ENCODE measurements around the gene SLC25A40.

Gene SLC25A40

GRCh38 chr7:87882151-87882937 is 6.2 kb upstream of the SLC25A40 start:
- TF ChIP-seq SIN3A (IDR thresholded peaks at IDR 0.05; ENCODE audit: borderline replicate concordance, insufficient read depth, low read length), result no peak
- TF ChIP-seq FOXP2 (optimal IDR thresholded peaks at IDR 0.05; ENCODE audit: borderline replicate concordance, extremely low read depth, extremely low read length, insufficient read depth), result no peak
- TF ChIP-seq REST (IDR thresholded peaks at IDR 0.05; ENCODE audit: insufficient read depth in 1 of 2, low read depth in 2 of 2, low read length in 2 of 2), result no peak
- no peak for TF ChIP-seq POLR2AphosphoS5 (IDR thresholded peaks at IDR 0.05; ENCODE audit: low read depth, low read length)
- no peak for TF ChIP-seq TAF1 (IDR thresholded peaks at IDR 0.05; ENCODE audit: borderline replicate concordance, insufficient read depth, low read length)

GRCh38 chr7:87878208-87878735 is 2.1 kb upstream of the SLC25A40 start:
- TF ChIP-seq REST (IDR thresholded peaks at IDR 0.05; ENCODE audit: insufficient read depth in 1 of 2, low read depth in 2 of 2, low read length in 2 of 2), result no peak
- no peak for TF ChIP-seq FOXP2 (optimal IDR thresholded peaks at IDR 0.05; ENCODE audit: borderline replicate concordance, extremely low read depth, extremely low read length, insufficient read depth)
- no peak for TF ChIP-seq TAF1 (IDR thresholded peaks at IDR 0.05; ENCODE audit: borderline replicate concordance, insufficient read depth, low read length)
- TF ChIP-seq POLR2AphosphoS5 (IDR thresholded peaks at IDR 0.05; ENCODE audit: low read depth, low read length), result no peak
- TF ChIP-seq SIN3A (IDR thresholded peaks at IDR 0.05; ENCODE audit: borderline replicate concordance, insufficient read depth, low read length), result no peak

GRCh38 chr7:87877366-87878040 is 1.3 kb upstream of the SLC25A40 start:
- no peak for TF ChIP-seq SIN3A (IDR thresholded peaks at IDR 0.05; ENCODE audit: borderline replicate concordance, insufficient read depth, low read length)
- TF ChIP-seq POLR2AphosphoS5 (IDR thresholded peaks at IDR 0.05; ENCODE audit: low read depth, low read length), result no peak
- no peak for TF ChIP-seq REST (IDR thresholded peaks at IDR 0.05; ENCODE audit: insufficient read depth in 1 of 2, low read depth in 2 of 2, low read length in 2 of 2)

GRCh38 chr7:87876869-87877234 is 692 bp upstream of the SLC25A40 start:
- no peak for TF ChIP-seq FOXP2 (optimal IDR thresholded peaks at IDR 0.05; ENCODE audit: borderline replicate concordance, extremely low read depth, extremely low read length, insufficient read depth)
- no peak; the same call in 1 of the 2 replicates for TF ChIP-seq TAF1 (IDR thresholded peaks at IDR 0.05; ENCODE audit: borderline replicate concordance, insufficient read depth, low read length)
- peak; percentile 18; the same call in 1 of the 2 replicates for TF ChIP-seq SIN3A (IDR thresholded peaks at IDR 0.05; ENCODE audit: borderline replicate concordance, insufficient read depth, low read length)
- TF ChIP-seq REST (IDR thresholded peaks at IDR 0.05; ENCODE audit: insufficient read depth in 1 of 2, low read depth in 2 of 2, low read length in 2 of 2), result no peak

Measured in PFSK-1 (cell line).